ENCODE data around the gene ME3.

Gene ME3

DNA sequence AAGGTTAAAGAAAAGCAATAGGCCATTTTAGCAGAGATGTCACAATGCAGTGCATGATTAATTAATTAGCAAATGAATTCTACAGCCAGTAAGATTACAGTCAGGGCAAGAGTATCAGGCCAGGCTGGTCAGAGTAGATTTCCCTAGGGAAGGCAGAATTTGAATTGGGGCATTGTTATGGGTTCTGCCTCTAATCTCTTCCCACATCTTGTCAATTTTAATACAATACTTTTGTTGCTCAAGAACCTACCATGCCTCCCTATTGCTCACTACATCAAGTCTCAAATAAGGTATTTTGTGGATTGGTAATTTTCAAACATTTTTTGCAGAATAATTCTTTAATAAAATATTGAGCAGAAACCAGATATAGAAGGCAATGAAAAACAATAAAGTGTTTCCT is 194.1 kb downstream of the ME3 start:
- DNase-seq (ENCODE audit: low read depth): no peak
- no peak overlapping the region for H3K4me3 ChIP-seq (ENCODE audit: low read depth, low read length)
- TF ChIP-seq, protein P1, sequence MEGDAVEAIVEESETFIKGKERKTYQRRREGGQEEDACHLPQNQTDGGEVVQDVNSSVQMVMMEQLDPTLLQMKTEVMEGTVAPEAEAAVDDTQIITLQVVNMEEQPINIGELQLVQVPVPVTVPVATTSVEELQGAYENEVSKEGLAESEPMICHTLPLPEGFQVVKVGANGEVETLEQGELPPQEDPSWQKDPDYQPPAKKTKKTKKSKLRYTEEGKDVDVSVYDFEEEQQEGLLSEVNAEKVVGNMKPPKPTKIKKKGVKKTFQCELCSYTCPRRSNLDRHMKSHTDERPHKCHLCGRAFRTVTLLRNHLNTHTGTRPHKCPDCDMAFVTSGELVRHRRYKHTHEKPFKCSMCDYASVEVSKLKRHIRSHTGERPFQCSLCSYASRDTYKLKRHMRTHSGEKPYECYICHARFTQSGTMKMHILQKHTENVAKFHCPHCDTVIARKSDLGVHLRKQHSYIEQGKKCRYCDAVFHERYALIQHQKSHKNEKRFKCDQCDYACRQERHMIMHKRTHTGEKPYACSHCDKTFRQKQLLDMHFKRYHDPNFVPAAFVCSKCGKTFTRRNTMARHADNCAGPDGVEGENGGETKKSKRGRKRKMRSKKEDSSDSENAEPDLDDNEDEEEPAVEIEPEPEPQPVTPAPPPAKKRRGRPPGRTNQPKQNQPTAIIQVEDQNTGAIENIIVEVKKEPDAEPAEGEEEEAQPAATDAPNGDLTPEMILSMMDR (IDR thresholded peaks at IDR 0.05; ENCODE audit: low read depth, low read length, missing control alignments): no peak

DNA sequence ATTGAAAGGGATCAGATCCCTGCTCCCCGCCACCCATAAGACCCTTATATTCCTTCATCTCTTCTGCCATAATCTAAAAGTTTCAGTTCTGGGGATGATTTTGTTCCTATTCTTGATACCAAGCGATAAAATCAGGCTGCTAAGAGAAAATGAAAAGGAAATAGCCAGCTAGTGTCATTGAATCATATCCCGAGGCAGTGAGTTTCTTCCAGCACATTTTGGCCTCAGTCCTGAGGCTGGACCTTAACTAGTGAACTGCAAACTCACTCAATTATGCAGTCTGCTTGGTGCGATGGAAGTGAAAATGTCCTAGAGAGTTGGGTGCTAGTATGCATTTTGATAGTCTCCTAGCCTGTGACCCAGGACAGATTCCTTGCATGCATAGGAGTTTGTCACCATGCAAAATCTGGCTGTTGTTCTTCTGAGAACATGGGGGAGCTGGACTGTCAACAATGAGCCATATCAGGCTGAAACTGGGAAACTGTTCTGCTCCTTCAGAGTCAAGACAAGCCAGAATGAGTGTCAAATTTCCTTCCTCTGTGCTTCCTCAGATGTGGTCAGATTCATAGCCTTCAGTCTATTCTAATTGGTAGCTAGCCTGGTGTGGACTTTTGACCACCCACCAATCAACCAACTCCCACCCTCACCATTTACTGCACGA is 194.8 kb downstream of the ME3 start:
- TF ChIP-seq, protein P1 (IDR thresholded peaks at IDR 0.05; ENCODE audit: low read depth, low read length, missing control alignments): no peak

DNA sequence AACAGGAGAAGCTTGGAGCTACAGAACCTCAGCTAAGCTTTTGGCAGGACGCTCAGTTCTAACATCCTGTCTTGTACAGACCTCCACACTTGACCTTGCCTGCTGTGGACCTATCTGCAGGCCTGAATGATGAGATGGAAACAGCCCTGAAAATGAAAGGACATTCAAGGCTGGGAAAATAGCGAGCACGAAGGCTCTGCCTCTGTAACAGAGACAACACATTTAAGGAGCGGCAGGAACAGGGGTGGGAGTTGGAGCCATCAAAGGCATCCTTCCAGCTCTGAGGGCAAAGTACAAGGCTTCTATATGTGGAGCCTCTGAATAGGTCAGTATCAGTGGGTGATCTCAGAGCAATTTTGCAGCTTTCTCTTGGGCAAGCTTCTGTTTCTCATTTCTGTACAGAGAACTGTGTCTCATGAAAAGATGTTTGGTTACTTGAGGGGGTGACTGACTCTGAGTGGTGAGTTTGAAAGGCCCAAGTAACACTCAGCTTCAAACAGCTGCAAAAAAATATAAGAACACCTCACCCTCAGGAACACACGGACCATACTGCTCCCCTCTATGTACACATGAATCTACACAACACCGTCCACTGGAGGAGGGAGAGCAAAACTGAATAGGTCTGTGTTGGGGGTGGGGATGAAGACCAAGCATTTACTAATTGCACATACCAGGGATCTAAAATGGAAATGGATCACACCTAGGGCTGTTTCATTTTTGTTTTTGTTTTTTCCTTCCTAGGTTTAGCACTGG is 196.1 kb downstream of the ME3 start:
- no peak for DNase-seq (ENCODE audit: low read depth)
- no peak overlapping the region for H3K4me3 ChIP-seq (ENCODE audit: low read depth, low read length)

More for the DNA sequence above, 194.8 kb downstream of the ME3 start:
- no peak overlapping the region for H3K4me3 ChIP-seq (ENCODE audit: low read depth, low read length)
- DNase-seq (ENCODE audit: low read depth): no peak

DNA sequence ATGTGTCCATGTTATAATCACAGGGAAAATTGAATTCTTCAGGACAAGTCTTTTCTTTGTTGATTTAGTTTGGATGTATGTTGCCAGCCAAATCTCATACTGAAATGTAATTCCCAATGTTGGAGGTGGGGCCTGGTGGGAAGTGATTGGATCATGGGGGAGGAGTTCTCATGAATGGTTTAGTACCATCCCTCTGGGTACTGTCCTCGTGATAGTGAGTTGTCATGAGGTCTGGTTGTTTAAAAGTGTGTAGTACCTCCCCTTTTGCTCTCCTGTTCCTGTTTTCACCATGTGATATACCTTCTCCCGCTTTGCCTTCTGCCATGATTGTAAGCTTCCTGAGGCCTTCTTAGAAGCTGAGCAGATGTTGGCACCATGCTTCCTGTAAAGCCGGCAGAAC is 197.4 kb downstream of the ME3 start:
- H3K4me3 ChIP-seq (ENCODE audit: low read depth, low read length): no peak overlapping the region
- TF ChIP-seq, protein P1 (IDR thresholded peaks at IDR 0.05; ENCODE audit: low read depth, low read length, missing control alignments): no peak
- DNase-seq (ENCODE audit: low read depth): no peak

More for the DNA sequence above, 196.1 kb downstream of the ME3 start:
- TF ChIP-seq, protein P1 (IDR thresholded peaks at IDR 0.05; ENCODE audit: low read depth, low read length, missing control alignments): no peak

DNA sequence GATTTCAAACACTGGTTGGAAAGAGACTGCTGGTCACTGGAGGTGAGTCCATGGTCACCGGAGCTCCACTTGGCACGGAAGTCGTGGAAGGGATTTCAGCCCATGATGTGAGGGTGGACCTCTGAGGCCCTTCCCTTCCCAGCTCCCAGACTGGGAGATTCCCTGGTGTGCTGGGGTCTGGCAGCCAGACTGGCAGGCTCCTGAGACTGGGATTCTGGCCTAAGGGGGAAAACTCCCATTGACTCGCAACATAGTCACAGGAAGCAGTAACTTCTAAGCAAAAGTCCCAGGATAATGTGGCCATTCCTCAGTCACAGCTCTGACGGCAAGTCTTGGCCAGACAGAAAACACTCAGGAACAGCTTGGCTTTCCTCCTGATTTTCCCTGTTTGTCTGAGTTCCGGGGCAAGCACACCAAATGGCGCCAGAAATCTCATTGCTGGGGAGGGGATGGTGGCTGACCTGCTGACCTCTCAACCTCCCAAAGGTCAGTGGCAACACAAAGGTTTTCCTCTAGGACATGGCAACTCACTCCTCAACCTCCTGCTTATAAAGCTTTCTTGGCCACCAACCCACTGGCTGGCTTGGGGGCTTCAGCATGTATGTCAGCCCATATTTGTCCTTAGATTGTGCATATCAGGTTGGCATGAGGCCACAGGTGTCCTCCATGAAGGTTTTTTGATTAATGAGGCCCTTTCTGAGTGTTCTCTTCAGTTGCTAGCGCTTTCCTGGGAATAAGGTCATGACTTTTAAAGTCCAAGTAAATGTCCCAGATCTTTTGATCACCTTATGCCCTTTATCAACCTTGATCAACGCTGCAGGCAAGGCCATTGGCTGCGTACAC is 198.2 kb downstream of the ME3 start:
- TF ChIP-seq, protein P1 (IDR thresholded peaks at IDR 0.05; ENCODE audit: low read depth, low read length, missing control alignments): no peak
- no peak for DNase-seq (ENCODE audit: low read depth)
- H3K4me3 ChIP-seq (ENCODE audit: low read depth, low read length): no peak overlapping the region

DNA sequence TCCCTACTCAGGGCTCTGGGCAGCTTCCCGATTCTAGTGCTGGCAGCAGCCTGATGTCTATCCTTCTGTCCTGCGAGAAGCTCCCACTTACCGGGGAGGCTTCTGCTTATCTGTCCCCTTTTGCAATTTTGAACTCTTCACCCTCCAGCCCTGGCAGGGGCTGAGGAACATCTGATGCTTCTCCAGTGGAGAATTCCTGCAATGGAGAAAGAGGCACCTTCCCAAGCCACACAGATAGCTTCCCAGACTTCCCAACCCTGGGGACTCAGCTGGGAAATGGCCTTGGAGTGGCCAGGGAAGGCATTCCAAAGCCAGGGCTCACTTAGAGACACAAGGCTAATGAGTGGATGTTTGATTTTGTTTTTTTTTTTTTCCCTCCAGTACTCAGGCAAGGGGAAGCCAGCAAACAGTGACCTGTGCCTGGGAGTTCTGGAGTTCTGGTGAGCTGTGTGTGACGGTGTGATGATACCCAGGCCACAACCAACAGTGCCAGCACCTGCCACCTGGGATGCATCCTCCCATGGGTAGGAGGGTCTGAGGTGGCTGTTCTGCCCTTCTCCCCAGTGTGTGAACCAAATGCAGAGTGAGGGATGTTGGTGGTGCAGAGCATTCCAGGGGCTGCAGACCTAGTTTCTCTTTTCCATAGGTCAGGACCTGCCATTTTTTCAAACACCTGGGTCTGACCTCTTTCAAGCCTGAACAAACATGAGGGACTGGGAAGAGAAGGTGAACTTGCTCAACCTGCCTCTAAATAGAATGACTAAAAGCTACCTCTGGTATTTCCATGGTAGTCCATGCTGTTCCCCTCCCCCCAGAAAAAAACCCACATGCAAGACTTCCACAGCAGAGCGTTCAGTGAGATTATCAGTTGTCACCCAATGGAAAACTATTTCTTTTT is 202.7 kb downstream of the ME3 start:
- TF ChIP-seq, protein P1 (IDR thresholded peaks at IDR 0.05; ENCODE audit: low read depth, low read length, missing control alignments): no peak
- H3K4me3 ChIP-seq (ENCODE audit: low read depth, low read length): no peak overlapping the region
- DNase-seq (ENCODE audit: low read depth): no peak
